Spleen (tissue), 11 donors: ENCODE data around the gene ZNF576. TPM values are rescaled to one million over a fixed set of nuclear protein-coding genes. Genes with fewer than 3 reads are reported as not detected.
"Not testable (repeated sequence)": the region's sequence is repeated elsewhere in the genome, so short reads cannot be mapped to it uniquely, and the experiment has no call there.

Experiments
- DNase-seq: peaks from one replicate; pipeline ENCODE4 v3.0.0-alpha.2; 2020
- H3K27ac ChIP-seq, 8 donors: fragments of 200-600 bp; sonication (generic) in 7 of 8; 1 replicate in 4 of 8; 2 replicates in 4 of 8; pipeline versions ENCODE4 v1.5.0 to v1.8.0; 2016 to 2021; ENCODE audit warnings: inconsistent platforms in 4 of 8, mild to moderate bottlenecking in 4 of 8, moderate library complexity in 1 of 8
- H3K27me3 ChIP-seq, 7 donors: fragments of 200-600 bp; sonication (generic) in 6 of 7; replicated peaks in 1 of 7; 1 replicate in 4 of 7; 2 replicates in 3 of 7; pipeline versions ENCODE4 v1.5.0 to v1.8.0; 2016 to 2021; ENCODE audit warnings: inconsistent platforms in 3 of 7, mild to moderate bottlenecking in 1 of 7
- H3K36me3 ChIP-seq, 6 donors: fragments of 200-600 bp; sonication (generic) in 5 of 6; 1 replicate in 4 of 6; 2 replicates in 2 of 6; pipeline versions ENCODE4 v1.5.0 to v1.8.0; 2016 to 2021; ENCODE audit warnings: inconsistent platforms in 2 of 6
- H3K4me1 ChIP-seq, 6 donors: fragments of 200-600 bp; sonication (generic) in 5 of 6; 1 replicate in 3 of 6; 2 replicates in 3 of 6; pipeline versions ENCODE4 v1.5.0 to v1.8.0; 2016 to 2021; ENCODE audit warnings: inconsistent platforms in 3 of 6
- H3K4me3 ChIP-seq, 8 donors: fragments of 200-600 bp; sonication (generic) in 7 of 8; 1 replicate in 4 of 8; 2 replicates in 4 of 8; pipeline versions ENCODE4 v1.5.0 to v1.8.0; 2016 to 2021; ENCODE audit warnings: inconsistent platforms in 4 of 8, mild to moderate bottlenecking in 4 of 8, moderate library complexity in 2 of 8
- H3K9me3 ChIP-seq, 8 donors: fragments of 200-600 bp; sonication (generic) in 7 of 8; 1 replicate in 4 of 8; 2 replicates in 4 of 8; pipeline versions ENCODE4 v1.5.0 to v1.8.0; 2016 to 2021; ENCODE audit warnings: inconsistent platforms in 4 of 8
- CTCF ChIP-seq, 11 experiments: fragments of 200-600 bp in 7 of 11; fragments of 450-650 bp in 4 of 11; sonication (generic) in 4 of 11; IDR thresholded peaks in 8 of 11; conservative IDR thresholded peaks in 3 of 11; 1 replicate in 7 of 11; 2 replicates in 4 of 11; pipeline versions ENCODE4 v1.4.0 to v1.8.0; 2016 to 2021; ENCODE audit warnings: antibody characterized with exemption in 11 of 11, inconsistent platforms in 4 of 11, mild to moderate bottlenecking in 1 of 11
- POLR2A ChIP-seq, 3 donors: fragments of 450-650 bp; IDR thresholded peaks; one replicate each; pipeline ENCODE4 v1.5.1; 2017; ENCODE audit warnings: antibody characterized with exemption in 3 of 3, mild to moderate bottlenecking in 1 of 3
- POLR2AphosphoS5 ChIP-seq, 3 donors: sonication (generic); formaldehyde crosslinking; IDR thresholded peaks; one replicate each; pipeline ENCODE4 v1.5.1; 2017; ENCODE audit warnings: antibody characterized with exemption in 3 of 3
- WGBS, 5 donors: extraction: QIAGEN DNeasy Blood & Tissue Kit in 3 of 5; methylation state at CpG; one replicate each; pipeline versions ENCODE4 v1.1.5 to v1.1.7; 2013 to 2018; 5-methylcytosine and 5-hydroxymethylcytosine counted together
- intact Hi-C: fragments of 100-400 bp; cut with DNase I; formaldehyde crosslinking; loops from one replicate; pipeline ENCODE4 v1.15.0; 2023; ENCODE audit warnings: low total_unique reads
- polyA plus RNA-seq, 3 donors: library from polyadenylated mRNA; stranded (reverse); fragments of 200-250 nt; gene quantifications; one replicate each; pipeline ENCODE4 v1.2.1, GENCODE V29; 2013
- total RNA-seq, 7 donors: library from RNA; depleted of rRNA in 3 of 7; stranded (reverse); fragments of >200 nt in 3 of 7; fragmentation: NEBNext Ultra II Directional in 4 of 7; extraction: Animal tissue kit (Norgen Biotek cat#: 25700) in 4 of 7; gene quantifications; one replicate each; pipeline versions ENCODE4 v1.1.0 to v1.2.1, GENCODE V29; 2016 to 2021
- donor health status: healthy with polysubstance abuse.
- donor health status: DM: no; HTN: no; CAD: no; lungs with moderate emphysema.
- donor health status: DM: no; HTN: no; CAD: no.
- donor health status: Bipolar disorder and iron deficiency.
- donor health status: healthy.
- donor health status: DM: no; HTN: no; CAD: no.
- donor health status: DM: yes; HTN: yes; CAD: no.

Gene ZNF576
- total and polyA plus RNA-seq, 10 donors = 6.9 to 14.7 (median 11.5) TPM

GRCh38 chr19:43649514-43649913 is 53.1 kb downstream of the ZNF576 start:
- no peak for DNase-seq
- Histone ChIP-seq H3K4me3 (no peak overlapping the region), H3K27ac (no peak overlapping the region), H3K27me3 (no peaks in the 10 kb centered on the region), H3K9me3 (peaks cover 0 to 5% (median 0%) of the 10 kb centered on the region in 8 donors), H3K4me1 (peaks cover 0 to 11% (median 5%) of the 10 kb centered on the region in 6 donors), H3K36me3 (peaks cover 0 to 90% (median 36%) of the 10 kb centered on the region in 6 donors)
- 69 to 89% (median 81%) methylated on average over 2 of the region's 2 CpGs for WGBS, 5 donors
- no peak for TF ChIP-seq POLR2AphosphoS5 (IDR thresholded peaks at IDR 0.05)
- no peak for TF ChIP-seq POLR2A (IDR thresholded peaks at IDR 0.05)
- TF ChIP-seq CTCF (IDR thresholded peaks at IDR 0.05 in 8 of 11, conservative IDR thresholded peaks at IDR 0.05 in 3 of 11) = no peak
- intact Hi-C loops = no loop called here

DNA sequence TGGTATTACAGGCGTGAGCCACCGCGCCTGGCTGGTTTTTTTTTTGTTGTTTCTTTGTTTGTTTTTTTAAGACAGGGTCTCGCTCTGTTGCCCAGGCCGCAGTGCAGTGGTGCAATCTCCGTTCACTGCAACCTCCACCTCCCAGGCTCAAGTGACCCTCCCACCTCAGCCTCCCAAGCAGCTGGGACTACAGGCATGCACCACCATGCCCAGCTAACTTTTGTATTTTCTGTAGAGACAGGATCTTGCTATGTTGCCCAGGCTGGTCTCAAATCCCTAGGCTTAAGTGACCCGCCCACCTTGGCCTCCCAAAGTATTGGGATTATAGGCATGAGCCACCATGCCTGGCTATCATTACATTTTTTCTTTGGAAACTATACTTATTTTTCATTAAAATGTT is 53.9 kb downstream of the ZNF576 start:
- H3K27ac ChIP-seq, intact Hi-C loops, DNase-seq, H3K27me3 ChIP-seq, H3K4me3 ChIP-seq, H3K9me3 ChIP-seq: not testable (repeated sequence)
- Histone ChIP-seq H3K36me3 (peaks cover 0 to 97% (median 43%) of the 10 kb centered on the region in 6 donors), H3K4me1 (peaks cover 0 to 11% (median 5%) of the 10 kb centered on the region in 6 donors)
- WGBS, 5 donors = 92 to 96% (median 95%) methylated on average over 7 of the region's 7 CpGs

Other genes with a start within 250 kb of the ZNF576 start
- gene CD177, start 242.9 kb upstream of the ZNF576 start, total RNA-seq = 100 to 1,000 TPM in 4 of 7 donors, 10 to 100 TPM in 3; 27.3 to 354 (median 133) TPM
- gene CD177, start 242.9 kb upstream of the ZNF576 start, polyA plus RNA-seq = 10 to 100 TPM in 1 of 3 donors, 1 to 10 TPM in 2; 2.3 to 13.1 (median 4.5) TPM
- gene TEX101, start 181.7 kb upstream of the ZNF576 start, total RNA-seq = not detected
- not detected for gene TEX101, start 181.7 kb upstream of the ZNF576 start, polyA plus RNA-seq
- 1 to 10 TPM in 6 of 7 donors, under 1 TPM in 1; 0.57 to 2.8 (median 1.4) TPM for gene LYPD3, start 131.0 kb upstream of the ZNF576 start, total RNA-seq
- gene LYPD3, start 131.0 kb upstream of the ZNF576 start, polyA plus RNA-seq = 1 to 10 TPM; 1.5 to 1.7 (median 1.6) TPM
- 10 to 100 TPM in 5 of 7 donors, 1 to 10 TPM in 2; 8.0 to 23.0 (median 14.8) TPM for gene PHLDB3, start 91.8 kb upstream of the ZNF576 start, total RNA-seq
- gene PHLDB3, start 91.8 kb upstream of the ZNF576 start, polyA plus RNA-seq = 10 to 100 TPM; 10.4 to 22.8 (median 17.4) TPM
- 10 to 100 TPM; 25.3 to 53.4 (median 34.6) TPM for gene ETHE1, start 69.4 kb upstream of the ZNF576 start, total RNA-seq
- gene ETHE1, start 69.4 kb upstream of the ZNF576 start, polyA plus RNA-seq = 10 to 100 TPM; 20.2 to 42.8 (median 35.3) TPM
- 1 to 10 TPM in 5 of 7 donors, not detected in 2; 1.0 to 4.3 (median 2.4) TPM for gene ZNF575, start 63.4 kb upstream of the ZNF576 start, total RNA-seq
- gene ZNF575, start 63.4 kb upstream of the ZNF576 start, polyA plus RNA-seq = 1 to 10 TPM in 1 of 3 donors, under 1 TPM in 2; 0.82 to 1.9 (median 0.87) TPM
- gene XRCC1, start 21.1 kb upstream of the ZNF576 start, total RNA-seq = 10 to 100 TPM; 23.6 to 32.0 (median 26.0) TPM
- gene XRCC1, start 21.1 kb upstream of the ZNF576 start, polyA plus RNA-seq = 10 to 100 TPM; 16.0 to 19.0 (median 16.4) TPM
- 1 to 10 TPM; 2.0 to 8.7 (median 4.3) TPM for gene PINLYP, start 20.8 kb upstream of the ZNF576 start, total RNA-seq
- gene PINLYP, start 20.8 kb upstream of the ZNF576 start, polyA plus RNA-seq = 10 to 100 TPM in 1 of 3 donors, 1 to 10 TPM in 2; 6.9 to 10.5 (median 9.6) TPM
- 10 to 100 TPM; 16.5 to 25.9 (median 20.9) TPM for gene IRGQ, start 461 bp upstream of the ZNF576 start, total RNA-seq
- 1 to 10 TPM; 3.1 to 3.9 (median 3.8) TPM for gene IRGQ, start 461 bp upstream of the ZNF576 start, polyA plus RNA-seq
- under 1 TPM; 0.32 to 0.94 (median 0.40) TPM for gene SRRM5, start 15.5 kb downstream of the ZNF576 start, total RNA-seq
- gene SRRM5, start 15.5 kb downstream of the ZNF576 start, polyA plus RNA-seq = under 1 TPM; 0.26 to 0.54 (median 0.52) TPM
- 10 to 100 TPM; 19.9 to 29.4 (median 26.2) TPM for gene ZNF428, start 23.0 kb downstream of the ZNF576 start, total RNA-seq
- gene ZNF428, start 23.0 kb downstream of the ZNF576 start, polyA plus RNA-seq = 10 to 100 TPM; 36.0 to 54.7 (median 51.9) TPM
- 1 to 10 TPM; 1.8 to 3.5 (median 2.0) TPM for gene CADM4, start 43.3 kb downstream of the ZNF576 start, total RNA-seq
- 1 to 10 TPM in 2 of 3 donors, under 1 TPM in 1; 0.89 to 4.7 (median 2.2) TPM for gene CADM4, start 43.3 kb downstream of the ZNF576 start, polyA plus RNA-seq
- 10 to 100 TPM; 20.3 to 86.4 (median 41.7) TPM for gene PLAUR, start 73.6 kb downstream of the ZNF576 start, total RNA-seq
- gene PLAUR, start 73.6 kb downstream of the ZNF576 start, polyA plus RNA-seq = 10 to 100 TPM in 1 of 3 donors, 1 to 10 TPM in 2; 7.3 to 12.0 (median 8.7) TPM
- not detected for gene IRGC, start 119.5 kb downstream of the ZNF576 start, total RNA-seq
- gene IRGC, start 119.5 kb downstream of the ZNF576 start, polyA plus RNA-seq = not detected
- 10 to 100 TPM; 30.9 to 65.9 (median 54.6) TPM for gene SMG9, start 158.4 kb downstream of the ZNF576 start, total RNA-seq
- gene SMG9, start 158.4 kb downstream of the ZNF576 start, polyA plus RNA-seq = 10 to 100 TPM; 34.0 to 44.8 (median 44.3) TPM
- gene KCNN4, start 184.4 kb downstream of the ZNF576 start, total RNA-seq = 10 to 100 TPM; 14.3 to 24.2 (median 21.3) TPM
- 10 to 100 TPM; 25.3 to 77.6 (median 56.1) TPM for gene KCNN4, start 184.4 kb downstream of the ZNF576 start, polyA plus RNA-seq
- gene LYPD5, start 205.9 kb downstream of the ZNF576 start, total RNA-seq = 10 to 100 TPM in 2 of 7 donors, 1 to 10 TPM in 5; 4.2 to 48.1 (median 7.4) TPM
- 1 to 10 TPM; 2.1 to 6.6 (median 2.2) TPM for gene LYPD5, start 205.9 kb downstream of the ZNF576 start, polyA plus RNA-seq
- 10 to 100 TPM in 6 of 7 donors, 1 to 10 TPM in 1; 6.0 to 15.6 (median 11.9) TPM for gene ZNF283, start 230.7 kb downstream of the ZNF576 start, total RNA-seq
- 1 to 10 TPM; 1.1 to 3.0 (median 1.1) TPM for gene ZNF283, start 230.7 kb downstream of the ZNF576 start, polyA plus RNA-seq